Stimulated activated CD8-positive, alpha-beta memory T cell treated with anti-CD3 and anti-CD28 coated beads, Interleukin-15, amount 100 ng/mL, for 1 hour (primary cell): Measurements from ENCODE around the gene SEC14L6.
"Not testable (repeated sequence)": the region's sequence is repeated elsewhere in the genome, so short reads cannot be mapped to it uniquely, and the experiment has no call there.

Source experiments
- DNase-seq: peaks from one replicate; pipeline ENCODE4 v3.0.0-alpha.2; 2020; ENCODE audit warnings: low read depth

The SEC14L6 gene

GRCh38 chr22:30566125-30566524 is 19.6 kb upstream of the SEC14L6 start:
- no peak for DNase-seq

- DNase-seq: no peak
Measured at GRCh38 chr22:30565341-30565740, 18.8 kb upstream of the SEC14L6 start.

GRCh38 chr22:30564761-30565119 is 18.2 kb upstream of the SEC14L6 start:
- DNase-seq: no peak

- DNase-seq: no peak
Measured at GRCh38 chr22:30564045-30564760, 17.7 kb upstream of the SEC14L6 start.

GRCh38 chr22:30562366-30562765 is 15.8 kb upstream of the SEC14L6 start:
- DNase-seq: no peak

- no peak for DNase-seq
Measured at GRCh38 chr22:30561402-30562189, 15.1 kb upstream of the SEC14L6 start.

- DNase-seq: not testable (repeated sequence)
Measured at GRCh38 chr22:30560643-30561202, 14.2 kb upstream of the SEC14L6 start.

GRCh38 chr22:30559889-30560288 is 13.3 kb upstream of the SEC14L6 start:
- DNase-seq: no peak

- DNase-seq: no peak
Measured at GRCh38 chr22:30557243-30557642, 10.7 kb upstream of the SEC14L6 start.

- no peak for DNase-seq
Measured at GRCh38 chr22:30556388-30556787, 9.8 kb upstream of the SEC14L6 start.

GRCh38 chr22:30555282-30556210 is 9.0 kb upstream of the SEC14L6 start:
- DNase-seq: no peak

GRCh38 chr22:30553971-30554370 is 7.4 kb upstream of the SEC14L6 start:
- DNase-seq: no peak

GRCh38 chr22:30552719-30553118 is 6.2 kb upstream of the SEC14L6 start:
- DNase-seq: no peak

- DNase-seq: not testable (repeated sequence)
Measured at GRCh38 chr22:30551813-30552212, 5.3 kb upstream of the SEC14L6 start.

GRCh38 chr22:30547188-30547587 is 647 bp upstream of the SEC14L6 start:
- DNase-seq: no peak

- no peak for DNase-seq
Measured at GRCh38 chr22:30542811-30543188, 3.7 kb downstream of the SEC14L6 start.

- DNase-seq: no peak
Measured at GRCh38 chr22:30541961-30542810, 4.4 kb downstream of the SEC14L6 start.

GRCh38 chr22:30541511-30541910 is 5.0 kb downstream of the SEC14L6 start:
- not testable (repeated sequence) for DNase-seq

GRCh38 chr22:30539368-30539767 is 7.2 kb downstream of the SEC14L6 start:
- no peak for DNase-seq

GRCh38 chr22:30538280-30538679 is 8.3 kb downstream of the SEC14L6 start:
- no peak for DNase-seq

GRCh38 chr22:30537083-30537731 is 9.3 kb downstream of the SEC14L6 start:
- DNase-seq: no peak
